Thyroid gland (tissue), 4 donors: ENCODE data around the gene CLSTN1. TPM values are rescaled to one million over a fixed set of nuclear protein-coding genes. Genes with fewer than 3 reads are reported as not detected.

Experiments used
- DNase-seq, 2 donors: peaks; one replicate each; pipeline ENCODE4 v3.0.0-alpha.2; 2019
- H3K27ac ChIP-seq, 3 donors: fragments of 200-600 bp; sonication (generic); 1 replicate in 2 of 3; 2 replicates in 1 of 3; pipeline ENCODE4 v1.5.1; 2016 to 2019; ENCODE audit warnings: mild to moderate bottlenecking in 1 of 3, moderate library complexity in 1 of 3
- H3K27me3 ChIP-seq: fragments of 200-600 bp; sonication (generic); one replicate; pipeline ENCODE4 v1.5.1; 2019
- H3K36me3 ChIP-seq, 2 donors: fragments of 200-600 bp; sonication (generic); one replicate each; pipeline ENCODE4 v1.5.1; 2016 to 2019
- H3K4me1 ChIP-seq, 2 donors: fragments of 200-600 bp; sonication (generic); one replicate each; pipeline ENCODE4 v1.5.1; 2017 to 2019
- H3K4me3 ChIP-seq, 3 donors: fragments of 200-600 bp; sonication (generic); replicated peaks in 1 of 3; 1 replicate in 2 of 3; 2 replicates in 1 of 3; pipeline ENCODE4 v1.5.1; 2016; ENCODE audit warnings: mild to moderate bottlenecking in 1 of 3
- H3K9me3 ChIP-seq: fragments of 200-600 bp; sonication (generic); one replicate; pipeline ENCODE4 v1.5.1; 2017
- CTCF ChIP-seq, 6 experiments: fragments of 200-600 bp in 3 of 6; fragments of 450-650 bp in 3 of 6; sonication (generic) in 3 of 6; IDR thresholded peaks; one replicate each; pipeline ENCODE4 v1.5.1; 2016 to 2019; ENCODE audit warnings: antibody characterized with exemption in 6 of 6, mild to moderate bottlenecking in 2 of 6, inconsistent platforms in 1 of 6, moderate library complexity in 1 of 6
- POLR2A ChIP-seq, 2 donors: fragments of 450-650 bp; IDR thresholded peaks; one replicate each; pipeline ENCODE4 v1.6.1; 2017; ENCODE audit warnings: antibody characterized with exemption in 2 of 2, mild to moderate bottlenecking in 2 of 2, moderate library complexity in 1 of 2
- WGBS, 2 donors: methylation state at CpG; one replicate each; pipeline ENCODE4 v1.1.5; 2017; 5-methylcytosine and 5-hydroxymethylcytosine counted together
- intact Hi-C: fragments of 100-400 bp; cut with DNase I; formaldehyde crosslinking; loops from one replicate; pipeline ENCODE4 v1.15.1; 2023
- total RNA-seq, 4 donors: library from RNA; depleted of rRNA; stranded (reverse); fragments of >200 nt; gene quantifications; one replicate each; pipeline ENCODE4 v1.2.3, GENCODE V29; 2016

The CLSTN1 gene
- total RNA-seq, 4 donors from 2014 or later: 59.5 to 85.0 (median 81.5) TPM

DNA sequence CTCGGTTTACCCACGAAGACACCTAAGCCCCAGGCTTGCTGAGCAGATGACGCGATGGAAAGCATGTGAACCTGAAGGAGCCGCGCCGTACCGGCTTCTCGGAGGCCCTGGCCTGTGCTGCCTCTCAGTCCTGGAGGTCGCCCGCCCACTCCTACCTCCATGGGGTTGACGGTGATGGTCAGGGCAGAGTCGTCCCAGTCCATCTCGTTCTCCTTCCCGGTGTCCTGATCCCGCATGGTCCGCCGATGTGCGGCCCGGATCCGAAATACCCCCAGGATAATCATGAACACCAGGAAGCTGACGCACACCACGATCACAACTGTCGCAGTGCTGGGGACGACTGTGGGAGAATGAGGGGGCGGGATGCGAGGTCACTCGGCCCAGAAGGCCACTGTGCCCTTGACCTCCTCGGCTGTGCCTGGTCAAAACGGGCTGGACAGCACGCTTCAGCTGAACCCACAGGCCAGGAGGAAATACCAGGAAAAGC, 92.7 kb downstream of the CLSTN1 start:
- DNase-seq: no peak
- Histone ChIP-seq H3K36me3 (peaks cover 71 to 84% of the 10 kb centered on the region in 2 donors), H3K27ac (no peak overlapping the region), H3K9me3 (no peaks in the 10 kb centered on the region), H3K4me1 (no peaks in the 10 kb centered on the region), H3K27me3 (no peaks in the 10 kb centered on the region), H3K4me3 (no peak overlapping the region)
- intact Hi-C loops: no loop called here
- whole genome bisulfite sequencing, 2 donors: 97 to 98% methylated on average over 18 to 31 of the region's 31 CpGs
- TF ChIP-seq POLR2A (IDR thresholded peaks at IDR 0.05) (no peak), CTCF (IDR thresholded peaks at IDR 0.05) (no peak)

GRCh38 chr1:9730096-9730901, 93.5 kb downstream of the CLSTN1 start:
- TF ChIP-seq CTCF (IDR thresholded peaks at IDR 0.05): no peak
- no peak for TF ChIP-seq POLR2A (IDR thresholded peaks at IDR 0.05)
- no peaks in the 10 kb centered on the region for H3K27me3 ChIP-seq
- no peak for DNase-seq
- H3K4me3 ChIP-seq: no peak overlapping the region
- peaks cover 65 to 76% of the 10 kb centered on the region in 2 donors for H3K36me3 ChIP-seq
- H3K9me3 ChIP-seq: no peaks in the 10 kb centered on the region
- WGBS, 2 donors: 88 to 91% methylated on average over 45 of the region's 45 CpGs
- no peak overlapping the region for H3K27ac ChIP-seq
- H3K4me1 ChIP-seq: no peaks in the 10 kb centered on the region
- intact Hi-C loops: no loop called here

- WGBS, 2 donors: 86 to 94% methylated on average over 10 to 12 of the region's 12 CpGs
- Histone ChIP-seq H3K4me1 (no peaks in the 10 kb centered on the region), H3K36me3 (peaks cover 57 to 68% of the 10 kb centered on the region in 2 donors), H3K27me3 (no peaks in the 10 kb centered on the region), H3K27ac (no peak overlapping the region), H3K9me3 (no peaks in the 10 kb centered on the region), H3K4me3 (no peak overlapping the region)
- intact Hi-C loops: no loop called here
- TF ChIP-seq CTCF (IDR thresholded peaks at IDR 0.05) (no peak), POLR2A (IDR thresholded peaks at IDR 0.05) (no peak)
- no peak for DNase-seq
These were observed 94.2 kb downstream of the CLSTN1 start for GRCh38 chr1:9729523-9729922.

- no peak for TF ChIP-seq POLR2A (IDR thresholded peaks at IDR 0.05)
- no peak for TF ChIP-seq CTCF (IDR thresholded peaks at IDR 0.05)
- Histone ChIP-seq H3K36me3 (peaks cover 53 to 61% of the 10 kb centered on the region in 2 donors), H3K4me3 (no peak overlapping the region), H3K27me3 (no peaks in the 10 kb centered on the region), H3K9me3 (no peaks in the 10 kb centered on the region), H3K27ac (no peak overlapping the region), H3K4me1 (no peaks in the 10 kb centered on the region)
- intact Hi-C loops: no loop called here
- no peak for DNase-seq
- 89 to 92% methylated on average over 33 of the region's 33 CpGs for WGBS, 2 donors
These were observed 95.1 kb downstream of the CLSTN1 start for GRCh38 chr1:9728451-9729295.
